GDM1 (cell line): ENCODE data around the gene RBP5.

Experiments used
- DNase-seq: peaks from one replicate; lab custom pipeline; 2025; lab: John Stamatoyannopoulos, UW

Gene RBP5

DNA sequence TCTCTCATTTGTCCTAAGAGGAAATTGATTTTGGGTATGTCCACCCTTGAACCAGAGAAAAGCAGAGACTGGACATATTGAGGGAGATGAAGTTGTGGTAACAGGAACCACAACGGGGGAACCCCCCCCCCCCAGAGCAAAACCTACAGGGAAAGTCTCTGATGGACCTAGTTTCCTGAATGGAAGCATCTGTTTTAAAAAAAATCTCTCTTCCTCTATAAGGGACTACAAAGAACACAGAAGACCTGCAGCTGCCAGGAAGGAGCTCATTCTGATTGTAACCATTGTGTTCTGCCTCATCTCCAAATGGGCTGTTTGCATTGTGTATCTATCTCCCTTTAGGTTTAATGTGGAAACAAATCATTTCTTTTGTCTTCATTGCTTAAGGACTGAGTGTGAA, 54.7 kb downstream of the RBP5 start:
- DNase-seq, result peak; percentile 21
